Right renal pelvis (tissue), 4 donors: ENCODE data around the gene ALX3. TPM values are rescaled to one million over a fixed set of nuclear protein-coding genes. Genes with fewer than 3 reads are reported as not detected.

Experiments used
- polyA plus RNA-seq, 4 donors: library from polyadenylated mRNA; unstranded; fragments of 120-200 nt; gene quantifications; one replicate each; pipeline ENCODE4 v1.2.1, GENCODE V29; 2013; ENCODE audit not compliant: insufficient read length in 4 of 4

Gene ALX3
- polyA plus RNA-seq, 4 donors, result not detected

Other genes with a start within 250 kb of the ALX3 start
- gene CSF1, start 159.8 kb downstream of the ALX3 start, polyA plus RNA-seq, result 1 to 10 TPM; 8.0 to 8.4 (median 8.2) TPM
- gene AHCYL1, start 85.9 kb downstream of the ALX3 start, polyA plus RNA-seq, result 100 to 1,000 TPM; 108 to 126 (median 118) TPM
- gene STRIP1, start 36.0 kb downstream of the ALX3 start, polyA plus RNA-seq, result 10 to 100 TPM; 44.1 to 50.3 (median 44.8) TPM
- not detected for gene UBL4B, start 41.8 kb upstream of the ALX3 start, polyA plus RNA-seq
- 1 to 10 TPM in 2 of 4 donors, under 1 TPM in 2; 0.90 to 1.2 (median 0.98) TPM for gene SLC6A17, start 79.8 kb upstream of the ALX3 start, polyA plus RNA-seq
- 1 to 10 TPM; 4.9 to 7.1 (median 5.6) TPM for gene KCNC4, start 139.6 kb upstream of the ALX3 start, polyA plus RNA-seq